Lower leg skin (tissue), 3 donors: ENCODE measurements around the gene PPARA.

Experiments
- CTCF ChIP-seq, 3 donors: fragments of 450-650 bp; IDR thresholded peaks; one replicate each; pipeline ENCODE4 v1.5.1; 2016; ENCODE audit warnings: antibody characterized with exemption in 3 of 3, mild to moderate bottlenecking in 3 of 3, moderate library complexity in 2 of 3
- POLR2A ChIP-seq, 2 donors: fragments of 450-650 bp; IDR thresholded peaks; one replicate each; pipeline ENCODE4 v1.6.1; 2016 to 2017; ENCODE audit warnings: antibody characterized with exemption in 2 of 2, mild to moderate bottlenecking in 1 of 2, moderate library complexity in 1 of 2

- TF ChIP-seq CTCF (IDR thresholded peaks at IDR 0.05) (no peak), POLR2A (IDR thresholded peaks at IDR 0.05) (no peak)
These were observed 40.8 kb upstream of the PPARA start for GRCh38 chr22:46109474-46110003.
